GM19467 (cell line): ENCODE results near the gene RABGAP1L.
"Not testable (repeated sequence)": the region's sequence is repeated elsewhere in the genome, so short reads cannot be mapped to it uniquely, and the experiment has no call there.

Experiments
- ATAC-seq: cut with Tn5 transposase; IDR thresholded peaks from one replicate; pipeline ENCODE4 v1.9.1; 2021; ENCODE audit warnings: mild to moderate bottlenecking, moderate library complexity; ENCODE audit not compliant: unreplicated experiment

Gene RABGAP1L

DNA sequence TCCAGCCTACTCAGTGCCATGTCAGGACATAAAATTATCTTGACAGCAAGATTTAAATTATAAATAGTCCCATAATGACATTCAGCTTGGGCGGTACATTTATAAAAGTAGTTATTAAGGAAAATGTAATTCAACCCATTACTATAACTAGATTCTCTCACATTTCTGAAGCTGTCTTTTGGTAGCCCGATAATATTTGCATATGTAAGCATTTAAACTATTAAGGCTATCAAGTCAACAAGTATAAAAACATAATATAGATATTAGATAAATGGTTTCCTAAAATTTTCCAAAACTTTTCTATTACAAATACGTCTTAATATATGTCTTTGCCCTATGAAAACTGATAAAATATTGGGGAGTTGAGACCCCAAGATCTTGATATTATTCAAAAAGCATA lies 266.8 kb downstream of the RABGAP1L start:
- ATAC-seq: no peak

DNA sequence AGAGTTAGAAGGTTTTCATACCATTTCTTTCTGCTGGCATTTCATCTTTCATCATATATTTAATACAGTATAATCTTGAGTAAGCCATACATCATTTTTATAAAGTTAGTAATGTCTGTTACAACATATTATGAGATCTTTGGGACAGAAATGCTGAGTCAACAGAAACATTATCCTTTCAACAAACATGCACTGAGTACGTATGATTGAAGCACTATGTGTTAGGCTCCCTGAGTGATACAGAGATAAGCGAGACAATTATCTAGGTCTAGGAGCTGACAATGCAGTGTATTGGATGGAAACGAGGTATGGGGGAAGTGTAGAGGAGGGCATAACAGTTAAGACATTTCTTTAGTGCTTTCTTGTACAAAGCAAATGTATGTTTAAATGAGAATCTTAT lies 268.7 kb downstream of the RABGAP1L start:
- ATAC-seq: no peak

- ATAC-seq: no peak
Measured at GRCh38 chr1:174428739-174429138, 269.4 kb downstream of the RABGAP1L start.

GRCh38 chr1:174433451-174433850 lies 274.1 kb downstream of the RABGAP1L start:
- no peak for ATAC-seq

DNA sequence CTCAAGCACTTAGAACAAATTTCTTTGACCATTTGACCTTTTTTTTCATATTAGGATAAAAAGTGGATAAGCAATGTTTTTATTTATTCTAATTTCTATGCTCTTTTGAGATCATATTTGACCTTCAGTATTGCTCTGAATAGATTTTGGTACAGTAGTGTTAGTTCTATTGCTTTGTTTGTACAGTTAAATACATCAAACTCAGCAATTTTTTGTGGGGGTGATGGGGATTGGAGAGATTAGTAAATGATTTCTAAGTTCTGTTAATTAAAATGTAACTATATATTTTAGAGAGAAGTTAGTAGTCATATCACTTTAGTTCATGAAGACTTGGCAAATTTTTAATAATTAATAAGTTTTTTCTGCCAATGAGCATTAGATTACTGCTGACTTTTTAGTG lies 286.0 kb downstream of the RABGAP1L start:
- ATAC-seq: no peak

DNA sequence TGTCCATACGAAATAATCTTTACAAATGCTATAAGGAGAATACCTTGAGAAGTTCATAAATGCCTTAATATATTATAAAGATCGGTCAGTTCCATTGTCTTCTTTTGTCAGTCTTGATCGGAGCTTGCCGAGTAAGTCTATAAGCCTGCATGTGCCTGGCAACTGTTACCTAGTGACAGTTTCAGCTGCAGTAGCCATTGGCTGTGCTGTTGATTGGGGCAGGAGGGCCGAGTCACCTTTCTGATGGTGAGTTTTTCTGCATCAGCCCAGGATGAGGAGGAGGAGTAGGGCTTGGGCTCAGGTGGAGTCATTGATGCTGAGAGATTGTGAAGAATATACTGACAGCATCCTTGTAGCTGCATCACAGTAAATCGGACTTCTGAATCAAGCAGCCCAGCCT lies 286.5 kb downstream of the RABGAP1L start:
- ATAC-seq: no peak

DNA sequence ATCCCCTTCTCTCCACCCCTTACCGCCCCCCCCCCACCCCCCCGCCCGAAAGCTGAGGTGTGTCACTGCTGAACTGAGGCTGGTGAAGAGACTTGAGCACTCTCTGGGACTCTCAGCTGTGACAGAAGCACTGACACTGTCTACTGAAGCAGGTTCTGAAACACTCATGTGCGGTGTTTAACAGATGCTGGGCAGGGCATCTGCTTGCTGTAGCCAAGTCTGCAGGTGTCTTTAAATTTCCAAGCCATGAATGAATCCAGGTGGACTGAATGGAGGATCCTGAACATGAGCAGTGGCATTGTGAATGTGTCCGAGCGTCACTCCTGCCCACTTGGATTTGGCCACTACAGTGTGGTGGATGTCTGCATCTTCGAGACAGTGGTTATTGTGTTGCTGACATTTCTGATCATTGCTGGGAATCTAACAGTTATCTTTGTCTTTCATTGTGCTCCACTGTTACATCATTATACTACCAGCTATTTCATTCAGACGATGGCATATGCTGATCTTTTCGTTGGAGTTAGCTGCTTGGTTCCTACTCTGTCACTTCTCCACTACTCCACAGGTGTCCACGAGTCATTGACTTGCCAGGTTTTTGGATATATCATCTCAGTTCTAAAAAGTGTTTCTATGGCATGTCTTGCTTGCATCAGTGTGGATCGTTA lies 288.7 kb downstream of the RABGAP1L start, which contains the start of gene GPR52:
Gene GPR52, plus strand, starts transcription at position 99 of the 665 bp plus-strand sequence. Its CDS starts 148 bp downstream, at position 247.
- no peak for ATAC-seq

DNA sequence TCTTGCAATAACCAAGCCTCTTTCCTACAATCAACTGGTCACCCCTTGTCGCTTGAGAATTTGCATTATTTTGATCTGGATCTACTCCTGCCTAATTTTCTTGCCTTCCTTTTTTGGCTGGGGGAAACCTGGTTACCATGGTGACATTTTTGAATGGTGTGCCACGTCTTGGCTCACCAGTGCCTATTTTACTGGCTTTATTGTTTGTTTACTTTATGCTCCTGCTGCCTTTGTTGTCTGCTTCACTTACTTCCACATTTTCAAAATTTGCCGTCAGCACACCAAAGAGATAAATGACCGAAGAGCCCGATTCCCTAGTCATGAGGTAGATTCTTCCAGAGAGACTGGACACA lies 289.2 kb downstream of the RABGAP1L start:
- ATAC-seq: no peak

- no peak for ATAC-seq
Measured at GRCh38 chr1:174448974-174449373, 289.7 kb downstream of the RABGAP1L start.

DNA sequence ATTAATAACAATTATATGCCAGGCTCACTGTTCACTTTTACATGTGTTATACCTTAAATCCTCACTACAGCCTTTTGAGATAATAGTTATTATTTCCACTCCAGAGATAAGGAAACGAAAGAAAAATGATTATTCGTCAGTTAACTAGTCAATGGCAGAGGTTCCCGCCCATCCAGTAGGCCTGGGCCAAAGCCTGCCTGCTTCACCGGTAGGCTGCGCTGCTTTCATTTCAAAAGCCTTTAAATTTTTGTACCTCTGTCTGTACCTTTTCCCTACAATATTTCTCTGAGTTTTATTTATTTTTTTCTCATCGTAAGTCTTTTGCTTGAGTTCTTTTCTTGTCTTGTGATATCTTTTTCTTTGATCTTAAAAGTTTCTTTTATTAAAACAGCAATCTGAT lies 292.1 kb downstream of the RABGAP1L start:
- no peak for ATAC-seq

GRCh38 chr1:174465855-174466254 lies 306.5 kb downstream of the RABGAP1L start:
- ATAC-seq: no peak

DNA sequence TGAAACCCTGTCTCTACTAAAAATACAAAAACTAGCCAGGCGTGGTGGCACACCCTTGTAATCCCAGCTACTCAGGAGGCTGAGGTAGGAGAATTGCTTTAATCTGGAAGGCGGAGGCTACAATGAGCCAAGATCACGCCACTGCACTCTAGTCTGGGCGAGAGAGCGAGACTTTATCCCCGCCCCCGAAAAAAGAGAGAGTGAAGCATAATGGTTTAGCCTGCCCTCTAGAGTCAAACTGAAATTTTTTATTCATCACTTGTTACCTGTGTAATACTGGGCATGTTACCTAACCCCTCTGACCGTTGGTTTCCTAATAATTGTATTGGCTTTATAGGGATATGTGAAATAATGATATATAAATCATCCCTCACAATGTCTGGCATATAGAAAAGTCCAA lies 307.3 kb downstream of the RABGAP1L start:
- ATAC-seq: no peak

- ATAC-seq: no peak
Measured at GRCh38 chr1:174469052-174469451, 309.7 kb downstream of the RABGAP1L start.

GRCh38 chr1:174469687-174470086 lies 310.4 kb downstream of the RABGAP1L start:
- no peak for ATAC-seq

- ATAC-seq: no peak
Measured at GRCh38 chr1:174479281-174479680, 320.0 kb downstream of the RABGAP1L start.

GRCh38 chr1:174480324-174480723 lies 321.0 kb downstream of the RABGAP1L start:
- ATAC-seq: no peak

DNA sequence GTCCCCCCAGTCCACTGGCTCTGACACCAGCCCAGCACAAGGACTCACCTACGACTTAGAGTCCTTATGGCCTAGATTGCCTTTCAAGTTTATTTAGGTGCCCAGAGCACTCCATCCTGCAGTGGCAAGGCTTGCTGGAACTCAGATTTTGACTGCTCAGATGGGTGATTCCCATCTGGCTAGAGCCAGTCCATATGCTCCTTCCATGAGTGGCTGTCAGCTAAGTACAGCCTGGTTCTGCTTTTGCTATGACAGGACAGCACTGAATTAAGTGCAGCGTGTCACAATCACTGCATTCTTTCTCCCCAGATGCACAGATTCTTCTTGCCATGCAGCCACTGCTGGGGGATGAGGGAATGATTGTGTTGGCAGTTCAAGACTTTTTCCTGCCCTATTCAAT lies 332.3 kb downstream of the RABGAP1L start:
- ATAC-seq: no peak

GRCh38 chr1:174497478-174497877 lies 338.2 kb downstream of the RABGAP1L start:
- ATAC-seq: no peak

GRCh38 chr1:174516755-174517154 lies 357.4 kb downstream of the RABGAP1L start:
- not testable (repeated sequence) for ATAC-seq

DNA sequence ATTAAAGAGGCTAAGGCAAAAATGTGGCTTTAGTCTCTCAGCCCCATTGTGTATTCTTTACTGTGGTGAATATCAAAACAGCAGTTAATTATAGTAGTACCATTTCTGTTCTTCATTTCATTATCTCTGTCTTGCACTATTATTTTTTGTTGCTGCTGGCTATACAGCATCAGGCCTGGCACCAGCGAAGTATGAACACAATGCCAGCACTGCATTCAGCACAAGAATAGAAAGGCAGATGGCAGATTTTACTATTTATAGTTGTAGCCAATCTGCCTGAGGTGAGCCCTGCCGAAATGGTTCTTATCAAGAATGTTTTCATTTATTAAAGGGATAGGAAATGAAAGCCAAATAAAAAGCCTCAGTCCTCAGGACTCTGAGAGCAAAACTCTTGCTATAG lies 360.5 kb downstream of the RABGAP1L start:
- no peak for ATAC-seq

- ATAC-seq: no peak
Measured at GRCh38 chr1:174531751-174532150, 372.4 kb downstream of the RABGAP1L start.

DNA sequence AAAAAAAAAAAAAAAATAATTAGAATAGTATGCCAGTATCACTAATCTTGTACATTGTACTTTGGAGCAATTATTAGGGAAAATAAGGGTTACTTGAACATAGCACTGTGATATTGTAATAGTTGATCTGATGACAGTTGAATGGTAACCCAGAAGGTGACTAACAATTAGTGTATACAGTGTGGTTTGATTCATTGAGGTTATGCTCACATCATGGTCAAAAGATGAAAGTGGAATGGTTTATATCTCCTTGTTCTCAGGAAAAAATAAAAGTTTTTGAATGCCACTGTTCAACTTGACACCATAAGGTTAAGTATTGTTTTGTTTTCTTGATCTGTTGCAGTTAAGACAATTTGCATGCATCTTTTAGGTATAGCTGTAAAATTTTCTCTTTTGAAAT lies 375.5 kb downstream of the RABGAP1L start:
- no peak for ATAC-seq

DNA sequence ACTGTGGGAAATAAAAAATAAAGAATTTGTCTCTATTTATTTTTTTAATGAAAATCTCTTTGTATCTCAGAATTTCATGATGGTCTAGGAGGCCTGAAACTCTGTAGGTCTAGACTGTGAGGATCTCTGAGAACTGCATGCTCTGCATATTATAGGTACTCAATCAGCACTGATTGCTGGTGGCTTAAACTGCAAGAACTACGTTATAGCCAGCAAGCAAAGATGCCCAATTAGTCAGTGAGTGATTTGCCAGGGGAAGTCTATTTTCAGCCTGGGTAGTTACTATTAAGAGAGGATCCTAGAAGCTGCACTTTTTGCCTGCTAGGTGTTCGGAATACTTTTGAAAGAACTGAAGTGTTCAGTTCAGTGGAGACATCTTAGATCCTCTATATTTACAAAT lies 375.9 kb downstream of the RABGAP1L start:
- no peak for ATAC-seq
